ENCODE data around the gene ESPNL.
"Not testable (repeated sequence)": the region's sequence is repeated elsewhere in the genome, so short reads cannot be mapped to it uniquely, and the experiment has no call there.

ESPNL gene

DNA sequence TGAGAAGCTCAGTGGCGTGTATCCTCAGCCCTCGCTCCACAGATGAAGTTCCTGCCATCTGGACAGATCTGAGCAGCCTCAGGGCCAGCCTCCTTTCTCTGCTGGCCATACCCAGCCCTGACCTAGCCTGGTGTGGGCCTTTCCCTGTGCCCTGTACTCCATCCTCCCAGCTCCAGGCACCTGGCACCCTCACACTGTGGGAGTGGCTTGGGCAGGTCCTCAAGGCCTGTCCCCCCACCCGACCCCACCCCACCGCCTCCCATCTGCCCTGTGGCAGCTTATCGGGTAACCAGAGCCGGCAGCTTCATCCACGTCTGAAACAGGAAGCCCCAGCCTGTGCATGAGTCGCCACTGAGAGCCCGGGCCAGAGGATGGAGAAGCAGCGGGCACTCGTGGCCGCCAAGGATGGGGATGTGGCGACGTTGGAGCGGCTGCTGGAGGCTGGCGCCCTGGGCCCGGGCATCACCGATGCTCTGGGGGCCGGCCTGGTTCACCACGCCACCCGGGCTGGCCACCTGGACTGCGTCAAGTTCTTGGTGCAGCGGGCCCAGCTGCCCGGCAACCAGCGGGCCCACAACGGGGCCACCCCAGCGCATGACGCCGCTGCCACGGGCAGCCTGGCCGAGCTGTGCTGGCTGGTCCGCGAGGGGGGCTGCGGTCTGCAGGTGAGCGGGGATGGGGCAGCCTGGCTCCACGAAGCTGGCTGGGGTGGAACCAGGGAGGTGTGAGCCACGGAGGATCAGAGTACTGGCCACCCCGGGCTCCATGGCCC lies at the start of gene ESPNL:
Gene ESPNL, plus strand, starts transcription at position 292 of the 772 bp plus-strand sequence. Its CDS starts 80 bp downstream, at position 372.
- no peak for DNase-seq

DNA sequence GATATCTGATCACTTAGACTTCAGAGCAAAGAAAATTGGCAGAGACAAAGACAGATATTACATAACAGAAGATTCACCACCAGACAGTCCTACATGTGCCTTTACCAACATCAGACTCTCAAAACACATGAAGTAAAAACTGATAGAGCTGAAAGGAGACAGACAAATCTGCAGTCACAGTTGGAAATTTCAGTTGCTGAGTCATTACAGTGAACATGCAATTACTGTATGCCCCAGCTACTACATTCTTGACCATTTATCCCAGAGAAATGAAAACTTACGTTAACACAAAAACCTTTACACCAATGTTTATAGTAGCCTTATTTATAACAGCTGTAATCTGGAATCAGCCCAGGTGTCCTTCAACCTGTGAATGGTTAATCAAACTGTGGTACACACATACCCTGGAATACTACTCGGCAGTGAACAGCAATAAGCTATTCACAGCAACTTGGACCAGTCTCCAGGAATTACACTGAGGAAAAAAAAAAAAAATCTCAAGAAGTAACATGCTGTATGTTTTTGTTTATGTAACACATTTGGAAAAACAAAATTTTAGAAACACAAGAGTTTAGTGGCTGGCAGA lies 46.9 kb upstream of the ESPNL start:
- no peak for DNase-seq

- no peak for DNase-seq
These were observed 44.3 kb upstream of the ESPNL start for GRCh38 chr2:238055841-238056240.

DNA sequence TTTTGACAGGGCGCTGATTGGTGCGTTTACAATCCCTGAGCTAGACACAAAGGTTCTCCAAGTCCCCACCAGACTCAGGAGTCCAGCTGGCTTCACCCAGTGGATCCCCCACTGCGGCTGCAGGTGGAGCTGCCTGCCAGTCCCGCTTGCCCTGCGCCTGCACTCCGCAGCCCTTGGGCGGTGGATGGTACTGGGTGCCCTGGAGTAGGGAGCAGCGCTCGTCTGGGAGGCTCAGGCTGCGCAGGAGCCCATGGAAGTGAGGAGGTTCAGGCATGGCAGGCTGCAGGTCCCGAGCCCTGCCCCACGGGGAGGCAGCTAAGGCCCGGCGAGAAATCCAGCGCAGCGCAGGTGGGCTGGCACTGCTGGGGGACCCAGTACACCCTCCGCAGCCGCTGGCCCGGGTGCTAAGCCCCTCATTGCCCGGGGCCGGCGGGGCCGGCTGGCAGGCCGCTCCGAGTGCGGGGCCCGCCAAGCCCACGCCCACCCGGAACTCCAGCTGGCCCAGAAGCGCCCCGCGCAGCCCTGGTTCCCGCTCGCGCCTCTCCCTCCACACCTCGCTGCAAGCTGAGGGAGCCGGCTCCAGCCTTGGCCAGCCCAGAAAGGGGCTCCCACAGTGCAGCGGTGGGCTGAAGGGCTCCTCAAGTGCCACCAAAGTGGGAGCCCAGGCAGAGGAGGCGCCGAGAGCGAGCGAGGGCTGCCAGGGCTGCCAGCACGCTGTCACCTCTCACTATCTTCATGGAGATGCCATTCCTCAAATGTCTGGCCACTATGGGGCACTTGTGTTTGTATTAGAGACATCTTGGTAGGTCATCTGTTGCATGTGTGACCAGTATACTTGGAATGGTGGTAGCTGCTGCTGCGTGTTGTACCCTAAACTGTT lies 42.2 kb upstream of the ESPNL start:
- DNase-seq: not testable (repeated sequence)

GRCh38 chr2:238059505-238059904 lies 40.6 kb upstream of the ESPNL start:
- no peak for DNase-seq

DNA sequence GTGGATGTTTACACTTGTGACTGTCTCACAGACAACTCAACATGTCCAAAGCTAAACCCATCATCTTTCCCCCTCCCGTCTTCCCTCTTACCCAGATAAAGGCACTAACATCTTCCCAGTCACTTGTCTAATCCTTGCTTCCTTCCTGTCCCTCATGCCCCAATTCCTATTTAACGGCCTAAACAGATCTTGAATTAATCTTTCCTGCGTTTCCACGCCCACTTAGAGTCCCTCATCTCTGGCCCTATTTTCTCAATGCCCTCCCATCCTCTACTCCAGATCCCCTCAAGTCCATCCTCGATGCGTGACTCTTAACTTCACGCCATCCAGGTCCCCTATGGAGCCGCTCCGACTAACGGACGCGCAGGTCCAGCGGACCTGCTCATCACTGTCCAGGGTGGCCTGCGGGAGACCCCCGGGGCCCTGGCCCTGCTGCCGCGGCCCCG lies 40.0 kb upstream of the ESPNL start:
- no peak for DNase-seq

DNA sequence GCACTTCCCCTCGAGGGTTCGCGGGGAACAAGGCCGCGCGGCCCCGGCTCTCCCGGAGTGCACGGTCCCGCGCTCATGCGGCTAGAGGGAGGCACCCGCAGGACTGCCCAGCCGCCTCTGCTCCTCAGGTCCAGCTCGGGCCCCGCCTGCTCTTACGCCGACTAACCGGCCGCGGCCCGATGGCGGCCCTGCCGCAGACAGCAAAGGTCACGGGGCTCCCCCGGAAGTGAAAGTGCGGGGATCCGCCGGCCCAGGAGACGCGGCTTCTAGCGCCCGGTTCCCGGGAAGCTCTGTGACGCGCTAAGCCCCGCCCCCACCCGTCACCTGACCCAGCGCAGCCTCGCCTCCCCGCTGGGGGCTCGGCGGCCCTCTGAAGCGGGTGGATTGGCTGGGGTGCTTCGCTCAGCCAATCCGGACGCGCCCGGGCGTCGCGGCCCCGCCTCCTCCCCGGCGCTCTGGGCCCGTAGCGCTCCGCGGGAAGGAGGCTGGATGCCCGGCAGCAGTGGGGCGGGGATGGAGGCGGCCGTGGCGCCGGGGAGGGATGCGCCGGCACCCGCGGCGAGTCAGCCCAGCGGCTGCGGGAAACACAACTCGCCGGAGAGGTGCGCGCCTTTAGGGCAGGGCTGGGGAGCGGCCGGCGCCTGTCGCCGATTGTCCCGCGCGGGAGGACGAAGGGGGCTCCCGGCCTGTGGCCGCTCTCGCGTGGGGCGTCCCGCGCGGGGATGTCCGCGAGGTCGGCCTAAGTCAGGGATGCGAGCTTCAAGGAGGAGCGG lies 39.4 kb upstream of the ESPNL start, which contains the start of gene SCLY:
Gene SCLY, plus strand, starts transcription at position 460 of the 773 bp plus-strand sequence. Its CDS starts 54 bp downstream, at position 514.
- DNase-seq: peak; percentile 96

DNA sequence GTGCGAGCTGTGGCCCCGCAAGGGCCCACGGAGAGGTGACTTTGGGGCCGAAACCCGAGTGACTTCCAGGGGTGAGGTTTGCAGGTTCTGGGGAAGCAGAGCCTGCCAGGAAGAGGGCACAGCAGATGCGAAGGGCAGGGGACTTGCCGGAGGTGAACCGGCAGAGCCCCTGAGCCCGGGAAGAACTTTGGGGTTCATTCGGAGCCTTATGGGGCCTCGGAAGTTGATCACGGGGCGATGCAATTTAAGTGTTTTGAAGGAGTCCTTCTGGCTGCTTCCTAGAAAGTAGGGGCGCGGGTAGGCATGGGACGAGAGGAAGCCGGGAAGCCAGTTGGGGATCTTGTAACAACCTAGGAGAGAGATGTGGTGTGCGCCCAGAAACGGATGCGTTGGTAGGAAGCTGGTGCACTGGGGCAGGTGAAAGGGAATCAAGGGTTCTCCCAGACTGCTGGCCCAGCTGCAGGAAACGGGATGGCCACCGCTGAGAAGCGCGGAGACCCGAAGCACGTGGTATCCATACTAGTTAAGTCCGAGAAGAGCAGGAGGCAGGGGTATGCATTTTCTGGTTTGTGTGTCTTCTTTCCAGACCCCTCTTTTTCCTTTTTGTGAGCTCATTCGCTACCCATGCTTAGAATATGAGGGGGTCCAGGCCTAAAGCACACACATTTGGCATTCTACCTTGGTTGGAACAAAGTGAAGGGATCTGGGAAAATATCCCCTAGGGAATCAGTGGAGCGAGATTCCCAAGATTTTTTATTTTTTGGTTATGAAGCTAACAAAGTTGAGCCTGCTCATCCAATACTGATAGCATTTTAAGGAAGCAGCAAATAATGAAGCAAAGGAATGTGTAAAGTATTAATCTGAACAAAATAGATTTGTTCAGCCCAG lies 38.6 kb upstream of the ESPNL start:
- no peak for DNase-seq

DNA sequence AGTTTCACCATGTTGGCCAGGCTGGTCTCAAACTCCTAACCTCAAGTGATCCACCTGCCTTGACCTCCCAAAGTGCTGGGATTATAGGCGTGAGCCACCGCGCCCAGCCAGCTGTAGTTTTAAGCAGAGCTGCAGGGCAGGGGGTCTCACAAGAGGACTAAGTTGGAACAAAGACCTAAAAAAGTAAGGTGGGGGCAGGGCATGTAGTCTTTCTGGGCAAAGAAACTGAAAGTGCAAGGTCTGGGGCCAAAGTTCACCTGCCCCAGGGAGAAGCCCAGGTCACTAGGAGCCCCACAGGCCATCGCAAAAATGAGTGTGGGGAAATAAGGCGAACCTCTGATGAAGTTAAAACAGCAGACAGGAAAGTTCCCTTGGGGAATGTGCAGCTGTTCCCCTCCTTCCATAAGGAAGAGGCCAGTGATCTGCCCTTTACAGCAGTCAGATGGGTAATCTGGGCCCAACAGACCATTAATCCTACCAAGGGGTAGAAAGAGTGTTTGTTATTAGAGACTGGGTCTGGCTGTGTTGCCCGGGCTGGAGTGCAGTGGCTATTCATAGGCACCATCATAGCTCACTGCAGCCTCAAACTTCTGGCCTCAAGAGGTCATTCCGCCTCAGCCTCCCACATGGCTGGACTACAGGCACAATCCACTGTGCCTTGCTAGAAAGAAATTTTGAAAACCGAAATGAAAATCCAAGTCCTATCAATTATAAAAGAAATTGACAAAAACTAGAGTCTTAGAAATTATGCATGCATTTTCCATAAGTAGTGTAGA lies 36.5 kb upstream of the ESPNL start:
- no peak for DNase-seq

- DNase-seq: no peak
These were observed 35.8 kb upstream of the ESPNL start for GRCh38 chr2:238064376-238064775.

DNA sequence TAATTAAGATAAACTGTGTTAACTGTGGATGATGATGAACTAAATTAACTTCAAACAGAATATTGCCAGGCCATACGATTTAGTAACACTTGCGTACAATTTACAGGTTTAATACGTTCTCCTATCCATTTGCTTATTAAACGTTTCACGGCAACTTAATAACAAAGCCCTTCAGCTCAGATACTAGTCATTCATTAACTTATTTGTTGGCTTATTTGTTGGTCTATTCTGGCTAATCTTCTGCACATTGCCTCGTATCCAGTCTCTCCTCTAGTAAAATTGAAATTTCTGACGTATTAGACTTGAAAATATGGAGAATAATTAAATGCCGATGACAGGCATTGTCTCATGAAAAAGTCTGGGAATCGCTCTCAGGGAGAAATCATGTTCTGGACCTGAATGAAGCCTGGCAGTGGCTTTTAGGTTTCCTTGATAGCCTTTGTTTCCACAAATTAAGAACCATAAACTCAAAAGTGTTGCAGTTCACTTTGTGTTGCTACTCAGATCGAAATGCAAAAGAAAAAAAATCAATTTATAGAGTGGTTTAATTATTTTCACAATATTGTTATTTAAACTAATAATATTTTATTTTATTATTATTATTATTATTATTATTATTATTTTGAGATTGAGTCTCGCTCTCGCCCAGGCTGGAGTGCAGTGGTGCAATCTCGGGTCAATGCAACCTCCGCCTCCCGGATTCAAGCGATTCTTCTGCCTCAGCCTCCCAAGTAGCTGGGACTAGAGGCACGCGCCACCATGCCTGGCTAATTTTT lies 34.9 kb upstream of the ESPNL start:
- no peak for DNase-seq

DNA sequence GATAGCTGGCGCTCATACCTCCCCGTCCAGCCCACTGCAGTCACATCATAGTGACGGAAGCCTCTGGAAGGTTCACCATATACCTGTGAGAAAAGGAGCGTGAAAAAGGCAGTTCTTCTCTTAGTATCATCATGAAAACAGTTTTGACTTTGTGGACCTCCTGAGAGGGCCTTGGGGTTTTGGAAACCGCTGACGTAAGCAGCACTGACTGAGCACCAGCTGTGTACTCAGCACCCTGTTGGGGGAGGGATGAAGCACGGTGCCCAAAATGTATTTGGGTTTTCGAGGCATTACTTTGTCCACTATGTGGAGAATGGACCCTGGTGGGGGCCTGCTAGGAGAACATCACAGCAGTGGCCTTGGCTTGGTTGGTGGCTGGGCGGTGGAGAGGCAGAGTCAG lies 33.9 kb upstream of the ESPNL start:
- no peak for DNase-seq

GRCh38 chr2:238066718-238067117 lies 33.4 kb upstream of the ESPNL start:
- DNase-seq: not testable (repeated sequence)

DNA sequence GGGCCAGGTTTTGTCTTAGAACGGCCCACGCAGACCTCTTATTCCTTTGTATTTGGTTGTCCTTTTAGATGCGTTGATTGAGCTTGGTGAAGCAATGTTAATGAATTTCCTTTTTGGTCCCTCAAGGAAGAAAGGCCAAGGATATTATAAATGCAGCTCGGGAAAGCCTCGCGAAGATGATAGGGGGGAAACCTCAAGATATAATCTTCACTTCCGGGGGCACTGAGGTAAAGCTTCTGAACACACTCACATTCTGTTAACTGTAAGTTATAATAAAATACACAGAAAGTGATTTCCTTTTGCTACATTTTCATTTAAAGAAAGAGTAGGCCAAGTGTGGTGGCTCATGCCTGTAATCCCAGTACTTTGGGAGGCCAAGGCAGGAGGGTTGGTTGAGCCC lies 32.2 kb upstream of the ESPNL start:
- DNase-seq: no peak

- peak; percentile 25 for DNase-seq
These were observed 31.0 kb upstream of the ESPNL start for GRCh38 chr2:238069021-238069709.

DNA sequence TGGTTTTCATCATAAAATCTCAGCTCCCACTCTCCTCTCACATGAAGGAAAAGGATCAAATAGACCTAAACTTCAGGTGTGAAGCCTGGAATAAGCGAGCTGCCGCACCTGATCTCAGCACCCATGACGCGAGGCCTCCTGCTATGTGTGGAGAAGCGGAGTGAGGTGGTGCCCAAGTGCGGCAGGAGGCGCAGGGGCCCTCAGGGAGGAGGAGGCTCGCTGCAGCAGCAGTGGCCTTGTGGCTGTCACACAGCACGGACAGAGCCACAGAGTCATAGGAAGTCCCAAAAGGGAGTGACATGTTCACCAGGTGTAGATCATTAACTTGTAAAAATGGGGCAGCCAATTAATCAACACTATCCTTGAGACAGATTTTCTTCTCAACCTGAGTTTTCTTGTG lies 30.3 kb upstream of the ESPNL start:
- no peak for DNase-seq

- DNase-seq: no peak
These were observed 24.7 kb upstream of the ESPNL start for GRCh38 chr2:238075397-238075796.

DNA sequence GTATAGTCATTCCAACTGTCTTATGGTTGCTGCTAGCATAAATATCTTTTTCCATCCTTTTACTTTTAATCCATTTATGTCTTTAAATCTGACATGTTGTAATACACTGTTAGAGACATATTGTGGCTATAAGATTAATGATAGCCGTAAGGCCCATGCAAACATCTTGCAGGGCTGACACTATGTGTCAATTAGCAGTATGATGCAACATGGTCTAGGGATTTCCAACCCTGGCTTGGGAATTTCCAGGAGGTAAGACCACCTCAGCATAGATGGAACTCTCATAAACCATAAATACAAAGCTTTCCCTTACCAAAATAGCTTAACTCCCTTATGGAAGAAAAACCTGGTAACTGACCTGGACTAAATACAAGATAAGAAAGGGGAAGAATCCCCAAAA lies 22.8 kb upstream of the ESPNL start:
- DNase-seq: no peak

DNA sequence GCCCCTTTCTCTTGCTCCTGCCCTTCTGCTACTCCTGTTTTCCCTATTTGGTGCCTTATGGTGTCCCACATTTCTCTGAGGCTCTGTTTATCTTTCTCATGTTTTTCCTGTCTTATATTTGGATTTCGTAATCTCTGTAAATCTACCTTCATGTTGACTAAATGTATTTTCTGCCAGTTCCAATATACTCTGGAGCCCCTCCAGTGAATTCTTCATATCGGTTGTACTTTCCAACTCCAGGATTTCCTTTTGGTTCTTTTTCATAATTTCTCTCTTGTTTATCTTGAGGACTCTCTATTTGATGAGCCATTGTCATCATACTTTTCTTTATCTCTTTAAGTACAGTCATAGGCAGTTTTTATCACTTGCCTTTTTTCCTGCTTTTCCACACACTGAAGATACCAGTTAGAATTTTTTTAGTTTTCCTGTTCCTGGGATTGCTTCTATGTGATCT lies 20.2 kb upstream of the ESPNL start:
- no peak for DNase-seq

Measured in activated T-cell treated with anti-CD3 and anti-CD28 coated beads, Interleukin-2, amount 50 U/mL, for 1 hour (primary cell).